HepG2 (cell line): Measurements from ENCODE around the gene GMFB. TPM values are rescaled to one million over a fixed set of nuclear protein-coding genes. Genes with fewer than 3 reads are reported as not detected.

Experiments used
- ADNP ChIP-seq: sonication (generic); formaldehyde crosslinking; IDR thresholded peaks from 2 replicates; pipeline ENCODE4 v1.4.0; 2020; ENCODE audit warnings: missing genetic modification reagents
- HOXA5 ChIP-seq: sonication (generic); formaldehyde crosslinking; IDR thresholded peaks from 2 replicates; pipeline ENCODE4 v1.4.0; 2020; ENCODE audit warnings: missing genetic modification reagents
- KAT2B ChIP-seq: fragments of 150-350 bp; IDR thresholded peaks from 2 replicates; pipeline ENCODE4 v1.6.1; 2014; ENCODE audit warnings: low read depth, low read length, borderline replicate concordance
- KAT7 ChIP-seq: IDR thresholded peaks from 2 replicates; pipeline ENCODE4 v1.6.1; 2018; ENCODE audit warnings: borderline replicate concordance, missing compliant biosample characterization
- MBNL3 ChIP-seq: fragments of 250-450 bp; sonication (Bioruptor Pico); conservative IDR thresholded peaks from 2 replicates; pipeline ENCODE4 v1.8.0; 2022; ENCODE audit warnings: mild to moderate bottlenecking, inconsistent platforms
- MEF2D ChIP-seq: sonication (generic); formaldehyde crosslinking; IDR thresholded peaks from 2 replicates; pipeline ENCODE4 v1.5.1; 2020; ENCODE audit warnings: mild to moderate bottlenecking, missing genetic modification reagents
- PTBP1 ChIP-seq: fragments of 200-400 bp; formaldehyde crosslinking; IDR thresholded peaks from 2 replicates; pipeline ENCODE4 v1.6.1; 2018; ENCODE audit warnings: low read length, low read depth; ENCODE audit not compliant: poor library complexity, severe bottlenecking
- RAD51 ChIP-seq: fragments of 450-650 bp; IDR thresholded peaks from 2 replicates; pipeline ENCODE4 v1.6.1; 2016; ENCODE audit warnings: borderline replicate concordance
- RERE ChIP-seq: IDR thresholded peaks from 2 replicates; pipeline ENCODE4 v1.6.1; 2016; ENCODE audit warnings: low read depth, missing genetic modification reagents, missing compliant biosample characterization
- SP5 ChIP-seq: IDR thresholded peaks from 2 replicates; pipeline ENCODE4 v1.6.1; 2016; ENCODE audit warnings: low read depth, borderline replicate concordance
- ZBTB2 ChIP-seq: sonication (generic); formaldehyde crosslinking; IDR thresholded peaks from 2 replicates; pipeline ENCODE4 v1.8.0; 2022; ENCODE audit warnings: low read depth, missing genetic modification reagents
- ZHX1 ChIP-seq: sonication (generic); formaldehyde crosslinking; IDR thresholded peaks from 2 replicates; pipeline ENCODE4 v1.8.1; 2022; ENCODE audit warnings: low read depth, mild to moderate bottlenecking, missing genetic modification reagents
- ZMYM2 ChIP-seq: sonication (generic); formaldehyde crosslinking; IDR thresholded peaks from 2 replicates; pipeline ENCODE4 v1.8.0; 2022; ENCODE audit warnings: mild to moderate bottlenecking, missing genetic modification reagents
- ZNF143 ChIP-seq: sonication (generic); formaldehyde crosslinking; IDR thresholded peaks from 2 replicates; pipeline ENCODE4 v1.4.0; 2020; ENCODE audit warnings: missing genetic modification reagents
- ZNF17 ChIP-seq: sonication (generic); formaldehyde crosslinking; IDR thresholded peaks from 2 replicates; pipeline ENCODE4 v1.5.0; 2020; ENCODE audit warnings: mild to moderate bottlenecking, missing genetic modification reagents
- ZNF256 ChIP-seq: sonication (generic); formaldehyde crosslinking; conservative IDR thresholded peaks from 2 replicates; pipeline ENCODE4 v1.4.0; 2020; ENCODE audit warnings: missing genetic modification reagents
- ZNF30 ChIP-seq: sonication (generic); formaldehyde crosslinking; IDR thresholded peaks from 2 replicates; pipeline ENCODE4 v1.5.0; 2020; ENCODE audit warnings: mild to moderate bottlenecking, missing genetic modification reagents
- ZNF331 ChIP-seq: sonication (generic); formaldehyde crosslinking; IDR thresholded peaks from 2 replicates; pipeline ENCODE4 v1.4.0; 2020; ENCODE audit warnings: missing genetic modification reagents
- ZNF547 ChIP-seq: sonication (generic); formaldehyde crosslinking; IDR thresholded peaks from 2 replicates; pipeline ENCODE4 v1.5.1; 2020; ENCODE audit warnings: mild to moderate bottlenecking, missing genetic modification reagents
- ZNF710 ChIP-seq: sonication (generic); formaldehyde crosslinking; IDR thresholded peaks from 2 replicates; pipeline ENCODE4 v1.5.0; 2020; ENCODE audit warnings: mild to moderate bottlenecking, missing genetic modification reagents, borderline replicate concordance
- ZSCAN22 ChIP-seq: sonication (generic); formaldehyde crosslinking; IDR thresholded peaks from 2 replicates; pipeline ENCODE4 v1.4.0; 2020; ENCODE audit warnings: mild to moderate bottlenecking, missing genetic modification reagents
- polyA plus RNA-seq, 8 experiments: library from polyadenylated mRNA; depleted of rRNA in 3 of 8; stranded (reverse) in 7 of 8; unstranded in 1 of 8; fragments of >200 nt; fragmentation: Illumina TruSeq in 4 of 8; extraction: Trizol in 4 of 8; gene quantifications; 2 replicates each; pipeline versions ENCODE4 v1.2.1 to v1.2.3, GENCODE V29; 2011 to 2016; ENCODE audit warnings: low read depth in 4 of 8, missing spikeins in 1 of 8, mixed read lengths in 1 of 8; ENCODE audit not compliant: insufficient read depth in 1 of 8
- total RNA-seq, 5 experiments: library from RNA; depleted of rRNA; stranded (reverse); fragments of >200 nt; fragmentation: Illumina TruSeq; extraction: Trizol; gene quantifications; 2 replicates each; pipeline ENCODE4 v1.2.3, GENCODE V29; 2016; ENCODE audit warnings: low read depth in 1 of 5

GMFB gene
- total and polyA plus RNA-seq, 2 of the 13 experiments (the other 11 are each of a cell fraction or from before 2014, with no cell fraction given), result 17.3 to 68.2 TPM

GRCh38 chr14:54537651-54538050, 48.9 kb upstream of the GMFB start (continued):
- TF ChIP-seq RERE (CRISPR knock-in tag) (0 out of 2 replicates have a peak, but pooled peaks have one; percentile 18), ZNF256 (CRISPR knock-in tag) (no peak), KAT2B (no peak), KAT7 (no peak), ZNF30 (CRISPR knock-in tag) (no peak), ZNF17 (CRISPR knock-in tag) (no peak), ZNF331 (CRISPR knock-in tag) (no peak), ZSCAN22 (CRISPR knock-in tag) (no peak), MBNL3 (no peak), ZNF547 (CRISPR knock-in tag) (no peak), HOXA5 (CRISPR knock-in tag) (no peak), MEF2D (CRISPR knock-in tag) (0 out of 2 replicates have a peak, but pooled peaks have one; percentile 28), ZNF143 (CRISPR knock-in tag) (no peak), PTBP1 (no peak), ZBTB2 (CRISPR knock-in tag) (no peak), RAD51 (no peak), ZHX1 (CRISPR knock-in tag) (no peak), ZMYM2 (CRISPR knock-in tag) (no peak), ZNF710 (CRISPR knock-in tag) (no peak), ADNP (CRISPR knock-in tag) (no peak), SP5 (0 out of 2 replicates have a peak, but pooled peaks have one; percentile 17)
